ENCODE data around the gene KDM5A. TPM values are rescaled to one million over a fixed set of nuclear protein-coding genes. Genes with fewer than 3 reads are reported as not detected.

The KDM5A gene
- total and polyA plus RNA-seq, 3 donors from 2014 or later = 41.7 to 127 (median 113) TPM

- Histone ChIP-seq H3K4me1 (no peaks in the 10 kb centered on the region), H3K27me3 (no peaks in the 10 kb centered on the region), H3K9me3 (no peaks in the 10 kb centered on the region), H3K4me3 (no peak overlapping the region), H3K27ac (no peak overlapping the region), H3K36me3 (ENCODE audit: low read depth, missing control alignments) (no peaks in the 10 kb centered on the region)
- 42 to 48% methylated on average over 7 of the region's 7 CpGs for WGBS, 2 donors
- intact Hi-C loops (cut with DNase I; ENCODE audit: low total_unique reads) = no loop called here
- TF ChIP-seq CTCF (IDR thresholded peaks at IDR 0.05) = no peak
- TF ChIP-seq POLR2A (IDR thresholded peaks at IDR 0.05) = no peak
- DNase-seq = no peak
Measured at GRCh38 chr12:268483-268840, 120.7 kb downstream of the KDM5A start.

- Histone ChIP-seq H3K27ac (no peak overlapping the region), H3K4me3 (no peak overlapping the region), H3K27me3 (no peaks in the 10 kb centered on the region), H3K36me3 (ENCODE audit: low read depth, missing control alignments) (no peaks in the 10 kb centered on the region), H3K4me1 (no peaks in the 10 kb centered on the region), H3K9me3 (no peaks in the 10 kb centered on the region)
- 39 to 49% methylated on average over 14 of the region's 14 CpGs for WGBS, 2 donors
- TF ChIP-seq CTCF (IDR thresholded peaks at IDR 0.05) (no peak), POLR2A (IDR thresholded peaks at IDR 0.05) (no peak)
- DNase-seq = no peak
- intact Hi-C loops (cut with DNase I; ENCODE audit: low total_unique reads) = no loop called here
Measured at GRCh38 chr12:267581-268482, 121.3 kb downstream of the KDM5A start.

- Histone ChIP-seq H3K9me3 (no peaks in the 10 kb centered on the region), H3K4me3 (no peak overlapping the region), H3K27me3 (no peaks in the 10 kb centered on the region), H3K36me3 (ENCODE audit: low read depth, missing control alignments) (no peaks in the 10 kb centered on the region), H3K27ac (no peak overlapping the region), H3K4me1 (no peaks in the 10 kb centered on the region)
- intact Hi-C loops (cut with DNase I; ENCODE audit: low total_unique reads) = no loop called here
- 48 to 53% methylated on average over 3 of the region's 3 CpGs for WGBS, 2 donors
- TF ChIP-seq POLR2A (IDR thresholded peaks at IDR 0.05) (no peak), CTCF (IDR thresholded peaks at IDR 0.05) (no peak)
- no peak for DNase-seq
Measured at GRCh38 chr12:265096-265495, 124.0 kb downstream of the KDM5A start.

GRCh38 chr12:264269-264668 is 124.9 kb downstream of the KDM5A start:
- no peaks in the 10 kb centered on the region for H3K27me3 ChIP-seq
- intact Hi-C loops (cut with DNase I; ENCODE audit: low total_unique reads) = no loop called here
- DNase-seq = no peak
- H3K27ac ChIP-seq = no peak overlapping the region
- H3K36me3 ChIP-seq (ENCODE audit: low read depth, missing control alignments) = no peaks in the 10 kb centered on the region
- no peaks in the 10 kb centered on the region for H3K9me3 ChIP-seq
- no peaks in the 10 kb centered on the region for H3K4me1 ChIP-seq
- H3K4me3 ChIP-seq = no peak overlapping the region
- WGBS, 2 donors = 81 to 88% methylated on average over 3 of the region's 3 CpGs
- TF ChIP-seq POLR2A (IDR thresholded peaks at IDR 0.05) = no peak
- TF ChIP-seq CTCF (IDR thresholded peaks at IDR 0.05) = no peak

GRCh38 chr12:263574-263973 is 125.5 kb downstream of the KDM5A start:
- DNase-seq = no peak
- Histone ChIP-seq H3K27me3 (no peaks in the 10 kb centered on the region), H3K4me1 (no peaks in the 10 kb centered on the region), H3K4me3 (no peak overlapping the region), H3K27ac (no peak overlapping the region), H3K36me3 (ENCODE audit: low read depth, missing control alignments) (no peaks in the 10 kb centered on the region), H3K9me3 (no peaks in the 10 kb centered on the region)
- no peak for TF ChIP-seq POLR2A (IDR thresholded peaks at IDR 0.05)
- TF ChIP-seq CTCF (IDR thresholded peaks at IDR 0.05) = no peak
- WGBS, 2 donors = 88 to 92% methylated on average over 9 of the region's 9 CpGs
- intact Hi-C loops (cut with DNase I; ENCODE audit: low total_unique reads) = no loop called here
